ENCODE data around the gene AIDA.

The AIDA gene

GRCh38 chr1:222716393-222716792 is 4.1 kb upstream of the AIDA start:
- TF ChIP-seq EZH2 (IDR thresholded peaks at IDR 0.05; ENCODE audit: borderline replicate concordance, low read depth, low read length, severe bottlenecking) (no peak), CTCF (IDR thresholded peaks at IDR 0.05; ENCODE audit: borderline replicate concordance, extremely low read depth, low read length, poor library complexity, severe bottlenecking) (no peak)
- H3K27ac ChIP-seq (ENCODE audit: low read length): no peak overlapping the region
- peaks cover 45% of the 10 kb centered on the region for H3K36me3 ChIP-seq (ENCODE audit: insufficient read depth, low read length)
- H3K27me3 ChIP-seq (ENCODE audit: insufficient read depth, low read length, poor library complexity): no peaks in the 10 kb centered on the region
- peaks cover 28% of the 10 kb centered on the region for H3K79me2 ChIP-seq (ENCODE audit: insufficient read depth, low read length)
- H3K4me2 ChIP-seq (ENCODE audit: insufficient read depth, low read length): no peak overlapping the region
- no peak overlapping the region for H3K9ac ChIP-seq (ENCODE audit: low read depth, low read length)
- ATAC-seq (ENCODE audit: insufficient read depth, low read depth): no peak
- H2AFZ ChIP-seq (ENCODE audit: low read depth, low read length): no peak overlapping the region
- no peak for DNase-seq
- no peak overlapping the region for H3K4me3 ChIP-seq (ENCODE audit: low read depth in 1 of 2, low read length in 2 of 2)
- no peaks in the 10 kb centered on the region for H3K9me3 ChIP-seq (ENCODE audit: insufficient read depth, low read length, severe bottlenecking)
- H4K20me1 ChIP-seq (ENCODE audit: insufficient read depth, low read length): no peaks in the 10 kb centered on the region
- H3K4me1 ChIP-seq (ENCODE audit: insufficient read depth, low read length): peaks cover 15% of the 10 kb centered on the region

GRCh38 chr1:222713091-222713961 is 1.0 kb upstream of the AIDA start:
- H3K79me2 ChIP-seq (ENCODE audit: insufficient read depth, low read length): peaks cover 58% of the 10 kb centered on the region
- H4K20me1 ChIP-seq (ENCODE audit: insufficient read depth, low read length): 0 out of 2 replicates have a peak, but pooled peaks cover 5% of the 10 kb centered on the region
- H2AFZ ChIP-seq (ENCODE audit: low read depth, low read length): peak overlapping the region; percentile 95
- peak overlapping the region; percentile 72 for H3K4me2 ChIP-seq (ENCODE audit: insufficient read depth, low read length)
- TF ChIP-seq CTCF (IDR thresholded peaks at IDR 0.05; ENCODE audit: borderline replicate concordance, extremely low read depth, low read length, poor library complexity, severe bottlenecking) (peak; percentile 47), EZH2 (IDR thresholded peaks at IDR 0.05; ENCODE audit: borderline replicate concordance, low read depth, low read length, severe bottlenecking) (no peak)
- H3K27me3 ChIP-seq (ENCODE audit: insufficient read depth, low read length, poor library complexity): no peaks in the 10 kb centered on the region
- H3K4me1 ChIP-seq (ENCODE audit: insufficient read depth, low read length): peaks cover 36% of the 10 kb centered on the region
- no peaks in the 10 kb centered on the region for H3K9me3 ChIP-seq (ENCODE audit: insufficient read depth, low read length, severe bottlenecking)
- peak; percentile 97 for DNase-seq
- peak overlapping the region; percentile 97 for H3K27ac ChIP-seq (ENCODE audit: low read length)
- peaks cover 31% of the 10 kb centered on the region for H3K36me3 ChIP-seq (ENCODE audit: insufficient read depth, low read length)
- peak; percentile 82 for ATAC-seq (ENCODE audit: insufficient read depth, low read depth)
- peak overlapping the region; percentile 73 to 77 for H3K4me3 ChIP-seq (ENCODE audit: low read depth in 1 of 2, low read length in 2 of 2)
- peak overlapping the region; percentile 85 for H3K9ac ChIP-seq (ENCODE audit: low read depth, low read length)

- Histone ChIP-seq H3K4me3 (ENCODE audit: low read depth in 1 of 2, low read length in 2 of 2) (peak overlapping the region; percentile 73 to 79), H3K4me1 (ENCODE audit: insufficient read depth, low read length) (peaks cover 36% of the 10 kb centered on the region), H3K9me3 (ENCODE audit: insufficient read depth, low read length, severe bottlenecking) (no peaks in the 10 kb centered on the region), H2AFZ (ENCODE audit: low read depth, low read length) (peak overlapping the region; percentile 70), H3K27me3 (ENCODE audit: insufficient read depth, low read length, poor library complexity) (no peaks in the 10 kb centered on the region), H3K9ac (ENCODE audit: low read depth, low read length) (peak overlapping the region; percentile 85), H4K20me1 (ENCODE audit: insufficient read depth, low read length) (0 out of 2 replicates have a peak, but pooled peaks cover 5% of the 10 kb centered on the region), H3K79me2 (ENCODE audit: insufficient read depth, low read length) (peaks cover 74% of the 10 kb centered on the region), H3K4me2 (ENCODE audit: insufficient read depth, low read length) (peak overlapping the region; percentile 78), H3K27ac (ENCODE audit: low read length) (peak overlapping the region; percentile 82), H3K36me3 (ENCODE audit: insufficient read depth, low read length) (peaks cover 19% of the 10 kb centered on the region)
- TF ChIP-seq CTCF (IDR thresholded peaks at IDR 0.05; ENCODE audit: borderline replicate concordance, extremely low read depth, low read length, poor library complexity, severe bottlenecking): no peak
- no peak for TF ChIP-seq EZH2 (IDR thresholded peaks at IDR 0.05; ENCODE audit: borderline replicate concordance, low read depth, low read length, severe bottlenecking)
- DNase-seq (peak; percentile 82), ATAC-seq (ENCODE audit: insufficient read depth, low read depth) (peak; percentile 57)
Observed at GRCh38 chr1:222711319-222712252, 705 bp downstream of the AIDA start.

Data from DND-41 (cell line).